GM23338 (cell line): Measurements from ENCODE around the gene EFCAB8. TPM values are rescaled to one million over a fixed set of nuclear protein-coding genes. Genes with fewer than 3 reads are reported as not detected.

Experiments
- CREB1 ChIP-seq: fragments of 250-450 bp; sonication (Bioruptor Pico); IDR thresholded peaks from 2 replicates; pipeline ENCODE4 v1.5.0; 2020; ENCODE audit warnings: low read depth, mild to moderate bottlenecking, moderate library complexity
- EZH2 ChIP-seq: fragments of 200-600 bp; sonication (generic); IDR thresholded peaks from one replicate; pipeline ENCODE4 v1.8.0; 2017; ENCODE audit warnings: antibody characterized with exemption, mild to moderate bottlenecking, low read depth; ENCODE audit not compliant: unreplicated experiment
- EZH2phosphoT487 ChIP-seq: fragments of 200-600 bp; sonication (generic); IDR thresholded peaks from one replicate; pipeline ENCODE4 v1.8.1; 2018; ENCODE audit warnings: antibody characterized with exemption; ENCODE audit not compliant: unreplicated experiment
- JUNB ChIP-seq: IDR thresholded peaks from one replicate; pipeline ENCODE4 v1.6.1; 2016; ENCODE audit warnings: antibody characterized with exemption; ENCODE audit not compliant: unreplicated experiment
- NANOG ChIP-seq: IDR thresholded peaks from 2 replicates; pipeline ENCODE4 v1.6.1; 2016; ENCODE audit warnings: antibody characterized with exemption, borderline replicate concordance
- POLR2AphosphoS5 ChIP-seq: IDR thresholded peaks from 2 replicates; pipeline ENCODE4 v1.6.1; 2016; ENCODE audit warnings: antibody characterized with exemption, low read depth
- STAT1 ChIP-seq: IDR thresholded peaks from one replicate; pipeline ENCODE4 v1.6.1; 2016; ENCODE audit warnings: antibody characterized with exemption; ENCODE audit not compliant: unreplicated experiment
- ZNF114 ChIP-seq: fragments of 250-450 bp; sonication (Bioruptor Pico); IDR thresholded peaks from 2 replicates; pipeline ENCODE4 v1.5.0; 2020; ENCODE audit warnings: mild to moderate bottlenecking, moderate library complexity
- ZNF331 ChIP-seq: fragments of 250-450 bp; sonication (Bioruptor Pico); IDR thresholded peaks from 2 replicates; pipeline ENCODE4 v1.5.0; 2020; ENCODE audit warnings: low read depth, mild to moderate bottlenecking, moderate library complexity
- polyA plus RNA-seq: library from polyadenylated mRNA; unstranded; fragments of >200 nt; fragmentation: Nextera tagmentation; extraction: Ambion mirVana; gene quantifications from 2 replicates; pipeline ENCODE4 v1.2.1, GENCODE V29; 2016
- total RNA-seq: library from RNA; depleted of rRNA; stranded (reverse); fragments of >200 nt; shearing (Covaris generic); gene quantifications from 2 replicates; pipeline ENCODE4 v1.2.3, GENCODE V29; 2014
- TF ChIP-seq, protein P1 (sequence below): IDR thresholded peaks from one replicate; pipeline ENCODE4 v1.6.1; 2018; ENCODE audit warnings: antibody characterized with exemption; ENCODE audit not compliant: unreplicated experiment
- TF ChIP-seq, protein P2 (sequence below): IDR thresholded peaks from 2 replicates; pipeline ENCODE4 v1.6.1; 2016; ENCODE audit warnings: antibody characterized with exemption
- TF ChIP-seq, protein P3 (sequence below), 2 experiments: fragments of 200-600 bp in 1 of 2; sonication (generic) in 1 of 2; conservative IDR thresholded peaks; 2 replicates each; pipeline versions ENCODE4 v1.5.1 to v1.6.1; 2016 to 2017; ENCODE audit warnings: antibody characterized with exemption in 2 of 2, low read depth in 2 of 2, mild to moderate bottlenecking in 2 of 2, moderate library complexity in 1 of 2

Gene EFCAB8
- total and polyA plus RNA-seq, 2 experiments from 2014 or later: 0.35 TPM; not detected in 1

DNA sequence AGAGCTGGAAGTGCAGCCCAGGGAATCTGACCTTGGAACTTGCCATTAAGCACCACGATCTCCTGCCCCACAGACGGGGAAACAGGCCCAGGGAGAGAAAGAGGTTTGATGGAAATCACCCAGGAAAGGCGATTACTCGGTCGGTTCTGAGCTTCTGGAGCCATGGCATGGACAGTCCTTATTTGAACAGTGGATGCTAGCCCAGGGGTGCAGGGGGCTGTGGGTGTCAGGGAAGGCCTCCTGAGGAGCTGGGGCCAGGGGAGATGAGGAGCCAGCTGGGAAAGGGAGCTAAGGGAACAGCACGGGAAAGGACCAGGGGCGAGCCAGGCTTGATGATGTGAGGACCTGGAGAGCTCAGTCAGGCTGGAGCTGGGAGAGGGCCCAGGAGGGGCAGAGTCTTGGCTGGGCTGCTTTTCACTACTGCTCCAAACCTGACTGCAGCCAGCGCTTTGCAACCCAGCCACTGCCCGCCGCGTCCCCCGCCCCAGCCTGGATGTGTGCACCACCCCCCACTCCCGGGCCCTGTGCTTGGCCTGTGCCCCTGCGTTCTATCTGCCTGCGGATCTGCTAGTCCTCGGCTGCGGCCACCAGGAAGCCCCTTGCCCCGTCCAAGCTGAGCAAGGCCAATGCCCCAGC is 127.7 kb downstream of the EFCAB8 start (continued):
- TF ChIP-seq, protein P1, sequence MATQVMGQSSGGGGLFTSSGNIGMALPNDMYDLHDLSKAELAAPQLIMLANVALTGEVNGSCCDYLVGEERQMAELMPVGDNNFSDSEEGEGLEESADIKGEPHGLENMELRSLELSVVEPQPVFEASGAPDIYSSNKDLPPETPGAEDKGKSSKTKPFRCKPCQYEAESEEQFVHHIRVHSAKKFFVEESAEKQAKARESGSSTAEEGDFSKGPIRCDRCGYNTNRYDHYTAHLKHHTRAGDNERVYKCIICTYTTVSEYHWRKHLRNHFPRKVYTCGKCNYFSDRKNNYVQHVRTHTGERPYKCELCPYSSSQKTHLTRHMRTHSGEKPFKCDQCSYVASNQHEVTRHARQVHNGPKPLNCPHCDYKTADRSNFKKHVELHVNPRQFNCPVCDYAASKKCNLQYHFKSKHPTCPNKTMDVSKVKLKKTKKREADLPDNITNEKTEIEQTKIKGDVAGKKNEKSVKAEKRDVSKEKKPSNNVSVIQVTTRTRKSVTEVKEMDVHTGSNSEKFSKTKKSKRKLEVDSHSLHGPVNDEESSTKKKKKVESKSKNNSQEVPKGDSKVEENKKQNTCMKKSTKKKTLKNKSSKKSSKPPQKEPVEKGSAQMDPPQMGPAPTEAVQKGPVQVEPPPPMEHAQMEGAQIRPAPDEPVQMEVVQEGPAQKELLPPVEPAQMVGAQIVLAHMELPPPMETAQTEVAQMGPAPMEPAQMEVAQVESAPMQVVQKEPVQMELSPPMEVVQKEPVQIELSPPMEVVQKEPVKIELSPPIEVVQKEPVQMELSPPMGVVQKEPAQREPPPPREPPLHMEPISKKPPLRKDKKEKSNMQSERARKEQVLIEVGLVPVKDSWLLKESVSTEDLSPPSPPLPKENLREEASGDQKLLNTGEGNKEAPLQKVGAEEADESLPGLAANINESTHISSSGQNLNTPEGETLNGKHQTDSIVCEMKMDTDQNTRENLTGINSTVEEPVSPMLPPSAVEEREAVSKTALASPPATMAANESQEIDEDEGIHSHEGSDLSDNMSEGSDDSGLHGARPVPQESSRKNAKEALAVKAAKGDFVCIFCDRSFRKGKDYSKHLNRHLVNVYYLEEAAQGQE: no peak
- no peak for TF ChIP-seq EZH2
- TF ChIP-seq CREB1 (CRISPR knock-in tag): no peak
- no peak for TF ChIP-seq STAT1
- TF ChIP-seq, protein P2, sequence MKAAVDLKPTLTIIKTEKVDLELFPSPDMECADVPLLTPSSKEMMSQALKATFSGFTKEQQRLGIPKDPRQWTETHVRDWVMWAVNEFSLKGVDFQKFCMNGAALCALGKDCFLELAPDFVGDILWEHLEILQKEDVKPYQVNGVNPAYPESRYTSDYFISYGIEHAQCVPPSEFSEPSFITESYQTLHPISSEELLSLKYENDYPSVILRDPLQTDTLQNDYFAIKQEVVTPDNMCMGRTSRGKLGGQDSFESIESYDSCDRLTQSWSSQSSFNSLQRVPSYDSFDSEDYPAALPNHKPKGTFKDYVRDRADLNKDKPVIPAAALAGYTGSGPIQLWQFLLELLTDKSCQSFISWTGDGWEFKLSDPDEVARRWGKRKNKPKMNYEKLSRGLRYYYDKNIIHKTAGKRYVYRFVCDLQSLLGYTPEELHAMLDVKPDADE: no peak
- no peak for TF ChIP-seq EZH2phosphoT487
- no peak for TF ChIP-seq NANOG
- no peak for TF ChIP-seq POLR2AphosphoS5
- no peak for TF ChIP-seq JUNB
- no peak for TF ChIP-seq ZNF114 (CRISPR knock-in tag)
- TF ChIP-seq, protein P3, sequence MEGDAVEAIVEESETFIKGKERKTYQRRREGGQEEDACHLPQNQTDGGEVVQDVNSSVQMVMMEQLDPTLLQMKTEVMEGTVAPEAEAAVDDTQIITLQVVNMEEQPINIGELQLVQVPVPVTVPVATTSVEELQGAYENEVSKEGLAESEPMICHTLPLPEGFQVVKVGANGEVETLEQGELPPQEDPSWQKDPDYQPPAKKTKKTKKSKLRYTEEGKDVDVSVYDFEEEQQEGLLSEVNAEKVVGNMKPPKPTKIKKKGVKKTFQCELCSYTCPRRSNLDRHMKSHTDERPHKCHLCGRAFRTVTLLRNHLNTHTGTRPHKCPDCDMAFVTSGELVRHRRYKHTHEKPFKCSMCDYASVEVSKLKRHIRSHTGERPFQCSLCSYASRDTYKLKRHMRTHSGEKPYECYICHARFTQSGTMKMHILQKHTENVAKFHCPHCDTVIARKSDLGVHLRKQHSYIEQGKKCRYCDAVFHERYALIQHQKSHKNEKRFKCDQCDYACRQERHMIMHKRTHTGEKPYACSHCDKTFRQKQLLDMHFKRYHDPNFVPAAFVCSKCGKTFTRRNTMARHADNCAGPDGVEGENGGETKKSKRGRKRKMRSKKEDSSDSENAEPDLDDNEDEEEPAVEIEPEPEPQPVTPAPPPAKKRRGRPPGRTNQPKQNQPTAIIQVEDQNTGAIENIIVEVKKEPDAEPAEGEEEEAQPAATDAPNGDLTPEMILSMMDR (conservative IDR thresholded peaks at IDR 0.05; ENCODE audit: low read depth in 2 of 2): no peak
- no peak for TF ChIP-seq ZNF331 (CRISPR knock-in tag)
